HCT116 (cell line): ENCODE data around the gene CFD. TPM values are rescaled to one million over a fixed set of nuclear protein-coding genes. Genes with fewer than 3 reads are reported as not detected.

Experiments
- ATAC-seq: fragments of 200-7000 bp; cut with Tn5 transposase; 2 replicates; pipeline ENCODE4 v1.9.1; 2020; ENCODE audit warnings: mild to moderate bottlenecking, moderate library complexity
- BruUV-seq: library from RNA; stranded (reverse); fragments of 400-500 nt; replicated peaks from 2 replicates; lab custom pipeline; 2021; lab: Mats Ljungman, UMichigan
- CTCF ChIA-PET: fragments of 300-600 bp; sonication (Branson Sonifier 250); formaldehyde crosslinking; loops from one replicate; lab custom pipeline; 2021; ENCODE audit warnings: antibody characterized with exemption; lab: Charles Lee
- POLR2A ChIA-PET: fragments of 300-600, 350-600 bp; sonication (Branson Sonifier 250); formaldehyde crosslinking; loops from one replicate; lab custom pipeline; 2021; ENCODE audit warnings: antibody characterized with exemption; lab: Charles Lee
- RAD21 ChIA-PET, 2 experiments: fragments of 300-600 bp; sonication (Branson Sonifier 250); formaldehyde crosslinking; loops; one replicate each; lab custom pipeline; 2023; ENCODE audit warnings: low total read pairs in 2 of 2; ENCODE audit not compliant: uncharacterized antibody in 2 of 2, unreplicated experiment in 2 of 2, low non-redundant PET in 1 of 2; lab: Charles Lee
- DNase-seq: peaks from one replicate; pipeline ENCODE4 v3.0.0-alpha.2; 2010; ENCODE audit warnings: low read depth, low spot score
- H2AFZ ChIP-seq: fragments of 200-600 bp; shearing (Covaris generic), sonication (generic); 2 replicates; pipeline ENCODE4 v1.6.1; 2017; ENCODE audit warnings: low read depth, mixed run types, mixed read lengths, antibody characterized with exemption, low read length; ENCODE audit not compliant: poor library complexity, severe bottlenecking
- H3K27ac ChIP-seq: 2 replicates; pipeline ENCODE4 v1.5.1; 2012; ENCODE audit warnings: low read depth, low read length
- H3K27me3 ChIP-seq: fragments of 200-600 bp; sonication (generic); 2 replicates; pipeline ENCODE4 v1.6.1; 2016; ENCODE audit warnings: mixed run types, low read length, mixed read lengths; ENCODE audit not compliant: insufficient read depth
- H3K36me3 ChIP-seq, 2 experiments: fragments of 200-500 bp in 1 of 2; fragments of 200-600 bp in 1 of 2; sonication (Bioruptor generic) in 1 of 2; sonication (generic) in 1 of 2; 2 replicates each; pipeline versions ENCODE4 v1.5.1 to v1.6.1; 2014 to 2016; ENCODE audit warnings: low read length in 2 of 2, inconsistent platforms in 1 of 2, mixed read lengths in 1 of 2, mixed run types in 1 of 2; ENCODE audit not compliant: insufficient read depth in 2 of 2, control insufficient read depth in 1 of 2
- H3K4me1 ChIP-seq, 2 experiments: fragments of 200-600 bp in 1 of 2; sonication (generic) in 1 of 2; 2 replicates each; pipeline versions ENCODE4 v1.5.1 to v1.6.1; 2012 to 2017; ENCODE audit warnings: low read length in 2 of 2, inconsistent platforms in 1 of 2, mild to moderate bottlenecking in 1 of 2, mixed read lengths in 1 of 2, mixed run types in 1 of 2, moderate library complexity in 1 of 2; ENCODE audit not compliant: insufficient read depth in 2 of 2, control insufficient read depth in 1 of 2
- H3K4me2 ChIP-seq: fragments of 200-600 bp; sonication (generic); 2 replicates; pipeline ENCODE4 v1.6.1; 2017; ENCODE audit warnings: mixed run types, low read length, mixed read lengths
- H3K4me3 ChIP-seq, 2 experiments: fragments of 200-600 bp in 1 of 2; sonication (generic) in 1 of 2; replicated peaks in 1 of 2; 2 replicates each; pipeline ENCODE4 v1.5.1; 2011 to 2016; ENCODE audit warnings: low read length in 2 of 2, control low read depth in 1 of 2, low read depth in 1 of 2, mild to moderate bottlenecking in 1 of 2, mixed read lengths in 1 of 2, mixed run types in 1 of 2
- H3K79me2 ChIP-seq: fragments of 200-600 bp; sonication (generic); 2 replicates; pipeline ENCODE4 v1.6.1; 2017; ENCODE audit warnings: mild to moderate bottlenecking, mixed run types, low read length, moderate library complexity, mixed read lengths; ENCODE audit not compliant: insufficient read depth
- H3K9ac ChIP-seq: fragments of 200-600 bp; sonication (generic); 2 replicates; pipeline ENCODE4 v1.6.1; 2016; ENCODE audit warnings: low read length, mixed read lengths
- H3K9me2 ChIP-seq: fragments of 200-600 bp; sonication (generic), shearing (Covaris generic); 2 replicates; pipeline ENCODE4 v1.6.1; 2017; ENCODE audit warnings: mixed run types, mild to moderate bottlenecking, moderate library complexity; ENCODE audit not compliant: insufficient read depth
- H3K9me3 ChIP-seq, 2 experiments: fragments of 200-500 bp in 1 of 2; fragments of 200-600 bp in 1 of 2; sonication (Bioruptor generic) in 1 of 2; sonication (generic) in 1 of 2; 2 replicates each; pipeline ENCODE4 v1.6.1; 2014 to 2017; ENCODE audit warnings: low read length in 2 of 2, mixed read lengths in 2 of 2, inconsistent platforms in 1 of 2, low read depth in 1 of 2, mild to moderate bottlenecking in 1 of 2, mixed run types in 1 of 2, moderate library complexity in 1 of 2; ENCODE audit not compliant: control insufficient read depth in 1 of 2, insufficient read depth in 1 of 2
- H4K20me1 ChIP-seq: fragments of 200-600 bp; sonication (generic), shearing (Covaris generic); 2 replicates; pipeline ENCODE4 v1.6.1; 2017; ENCODE audit warnings: mixed run types, mild to moderate bottlenecking, moderate library complexity; ENCODE audit not compliant: insufficient read depth
- CBX3 ChIP-seq: IDR thresholded peaks from 2 replicates; pipeline ENCODE4 v1.6.1; 2012; ENCODE audit warnings: low read depth
- CEBPB ChIP-seq: IDR thresholded peaks from 2 replicates; pipeline ENCODE4 v1.6.1; 2012; ENCODE audit warnings: low read depth
- CTCF ChIP-seq, 3 experiments: fragments of 200-600 bp in 1 of 3; sonication (generic) in 1 of 3; IDR thresholded peaks in 2 of 3; conservative IDR thresholded peaks in 1 of 3; 2 replicates each; pipeline ENCODE4 v1.5.1; 2012 to 2017; ENCODE audit warnings: low read depth in 2 of 3, low read length in 2 of 3, antibody characterized with exemption in 1 of 3, borderline replicate concordance in 1 of 3, control low read depth in 1 of 3, mild to moderate bottlenecking in 1 of 3, mixed read lengths in 1 of 3, mixed run types in 1 of 3, moderate library complexity in 1 of 3; ENCODE audit not compliant: insufficient read depth in 1 of 3
- EGR1 ChIP-seq: IDR thresholded peaks from 2 replicates; pipeline ENCODE4 v1.6.1; 2012; ENCODE audit warnings: low read depth
- EZH2 ChIP-seq: fragments of 200-600 bp; sonication (generic); IDR thresholded peaks from 2 replicates; pipeline ENCODE4 v1.6.1; 2017; ENCODE audit warnings: antibody characterized with exemption, mixed run types
- EZH2phosphoT487 ChIP-seq: fragments of 200-600 bp; IDR thresholded peaks from 2 replicates; pipeline ENCODE4 v1.6.1; 2018; ENCODE audit warnings: antibody characterized with exemption, borderline replicate concordance
- FOSL1 ChIP-seq: IDR thresholded peaks from 2 replicates; pipeline ENCODE4 v1.6.1; 2012; ENCODE audit warnings: low read depth
- JUND ChIP-seq: IDR thresholded peaks from 2 replicates; pipeline ENCODE4 v1.6.1; 2012
- POLR2A ChIP-seq: IDR thresholded peaks from 2 replicates; pipeline ENCODE4 v1.7.0; 2011; ENCODE audit warnings: borderline replicate concordance; ENCODE audit not compliant: insufficient read depth, insufficient read length; ENCODE audit errors: extremely low read depth
- POLR2AphosphoS5 ChIP-seq: IDR thresholded peaks from 2 replicates; pipeline ENCODE4 v1.6.1; 2011; ENCODE audit warnings: mild to moderate bottlenecking, low read depth, low read length, moderate library complexity
- RAD21 ChIP-seq: IDR thresholded peaks from 2 replicates; pipeline ENCODE4 v1.6.1; 2012; ENCODE audit warnings: low read depth, mild to moderate bottlenecking
- REST ChIP-seq: IDR thresholded peaks from 2 replicates; pipeline ENCODE4 v1.6.1; 2012; ENCODE audit warnings: low read depth
- SP1 ChIP-seq: IDR thresholded peaks from 2 replicates; pipeline ENCODE4 v1.6.1; 2012; ENCODE audit warnings: low read depth
- YY1 ChIP-seq: IDR thresholded peaks from 2 replicates; pipeline ENCODE4 v1.6.1; 2011; ENCODE audit warnings: low read length, low read depth, moderate library complexity, mild to moderate bottlenecking; ENCODE audit not compliant: insufficient replicate concordance; ENCODE audit errors: extremely low read depth
- ZFX ChIP-seq: fragments of 450-650 bp; IDR thresholded peaks from 2 replicates; pipeline ENCODE4 v1.6.1; 2017
- ZNF274 ChIP-seq: fragments of 200-500 bp; sonication (Bioruptor generic); IDR thresholded peaks from 2 replicates; pipeline ENCODE4 v1.6.1; 2014; ENCODE audit warnings: mild to moderate bottlenecking, low read depth, low read length, inconsistent platforms
- intact Hi-C: fragments of 100-400 bp; cut with micrococcal nuclease; formaldehyde crosslinking; loops from 2 replicates; pipeline ENCODE4 v1.10.0; 2022
- total RNA-seq: library from RNA; stranded (reverse); gene quantifications from one replicate; pipeline ENCODE4 v1.2.1, GENCODE V29; 2021; ENCODE audit not compliant: unreplicated experiment
- TF ChIP-seq, protein P1 (sequence below): IDR thresholded peaks from 2 replicates; pipeline ENCODE4 v1.6.1; 2011; ENCODE audit warnings: mild to moderate bottlenecking, low read length, moderate library complexity; ENCODE audit not compliant: insufficient replicate concordance; ENCODE audit errors: extremely low read depth
- TF ChIP-seq, protein P2 (sequence below): IDR thresholded peaks from 2 replicates; pipeline ENCODE4 v1.6.1; 2012

CFD gene
- total RNA-seq, 1 experiment from 2014 or later = 80.2 TPM

- no peaks in the 10 kb centered on the region for H3K27me3 ChIP-seq
- DNase-seq = no peak
Measured at GRCh38 chr19:825897-826644, 33.4 kb upstream of the CFD start.

More at GRCh38 chr19:825897-826644, 33.4 kb upstream of the CFD start:
- Histone ChIP-seq H3K4me3 (no peak overlapping the region), H2AFZ (no peak overlapping the region), H3K9me2 (no peaks in the 10 kb centered on the region), H3K27ac (no peak overlapping the region), H3K79me2 (no peaks in the 10 kb centered on the region), H3K4me2 (no peak overlapping the region), H4K20me1 (no peaks in the 10 kb centered on the region), H3K9me3 (no peaks in the 10 kb centered on the region), H3K9ac (no peak overlapping the region), H3K36me3 (no peaks in the 10 kb centered on the region), H3K4me1 (peaks cover 7 to 9% of the 10 kb centered on the region in 2 experiments; a peak in 3 of 4 replicates)
- no TSS peak for BruUV-seq
- intact Hi-C loops = no loop called here
- ChIA-PET POLR2A (no interaction called here), CTCF (no interaction called here), RAD21 (no interaction called here)
- no peak for ATAC-seq
- TF ChIP-seq, protein P1, sequence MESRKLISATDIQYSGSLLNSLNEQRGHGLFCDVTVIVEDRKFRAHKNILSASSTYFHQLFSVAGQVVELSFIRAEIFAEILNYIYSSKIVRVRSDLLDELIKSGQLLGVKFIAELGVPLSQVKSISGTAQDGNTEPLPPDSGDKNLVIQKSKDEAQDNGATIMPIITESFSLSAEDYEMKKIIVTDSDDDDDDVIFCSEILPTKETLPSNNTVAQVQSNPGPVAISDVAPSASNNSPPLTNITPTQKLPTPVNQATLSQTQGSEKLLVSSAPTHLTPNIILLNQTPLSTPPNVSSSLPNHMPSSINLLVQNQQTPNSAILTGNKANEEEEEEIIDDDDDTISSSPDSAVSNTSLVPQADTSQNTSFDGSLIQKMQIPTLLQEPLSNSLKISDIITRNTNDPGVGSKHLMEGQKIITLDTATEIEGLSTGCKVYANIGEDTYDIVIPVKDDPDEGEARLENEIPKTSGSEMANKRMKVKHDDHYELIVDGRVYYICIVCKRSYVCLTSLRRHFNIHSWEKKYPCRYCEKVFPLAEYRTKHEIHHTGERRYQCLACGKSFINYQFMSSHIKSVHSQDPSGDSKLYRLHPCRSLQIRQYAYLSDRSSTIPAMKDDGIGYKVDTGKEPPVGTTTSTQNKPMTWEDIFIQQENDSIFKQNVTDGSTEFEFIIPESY = no peak
- no peak for TF ChIP-seq POLR2AphosphoS5
- TF ChIP-seq, protein P2, sequence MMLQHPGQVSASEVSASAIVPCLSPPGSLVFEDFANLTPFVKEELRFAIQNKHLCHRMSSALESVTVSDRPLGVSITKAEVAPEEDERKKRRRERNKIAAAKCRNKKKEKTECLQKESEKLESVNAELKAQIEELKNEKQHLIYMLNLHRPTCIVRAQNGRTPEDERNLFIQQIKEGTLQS = no peak
- TF ChIP-seq FOSL1 = no peak
- TF ChIP-seq RAD21 = no peak
- no peak for TF ChIP-seq EZH2phosphoT487
- no peak for TF ChIP-seq POLR2A
- no peak for TF ChIP-seq CBX3
- TF ChIP-seq CEBPB = no peak
- no peak for TF ChIP-seq ZNF274
- TF ChIP-seq REST = no peak
- TF ChIP-seq CTCF (IDR thresholded peaks at IDR 0.05 in 2 of 3, conservative IDR thresholded peaks at IDR 0.05 in 1 of 3; ENCODE audit: borderline replicate concordance in 1 of 3, insufficient read depth in 1 of 3, low read depth in 2 of 3, low read length in 2 of 3) = no peak
- TF ChIP-seq YY1 = no peak
- TF ChIP-seq SP1 = no peak
- no peak for TF ChIP-seq EZH2
- no peak for TF ChIP-seq JUND
- TF ChIP-seq EGR1 = no peak
- no peak for TF ChIP-seq ZFX
